HT1080 (cell line): Measurements from ENCODE around the gene MINPP1. TPM values are rescaled to one million over a fixed set of nuclear protein-coding genes. Genes with fewer than 3 reads are reported as not detected.
"Not testable (repeated sequence)": the region's sequence is repeated elsewhere in the genome, so short reads cannot be mapped to it uniquely, and the experiment has no call there.

Experiments
- DNase-seq: peaks from one replicate; pipeline ENCODE4 v3.0.0-alpha.2; 2015; ENCODE audit warnings: low read depth
- total RNA-seq: library from RNA; depleted of rRNA; stranded (reverse); fragments of >200 nt; shearing (Covaris generic); gene quantifications from 2 replicates; pipeline ENCODE4 v1.2.3, GENCODE V29; 2014

MINPP1 gene
- total RNA-seq, 1 experiment from 2014 or later, result 27.3 TPM

GRCh38 chr10:87560495-87561129 is 55.9 kb downstream of the MINPP1 start:
- no peak for DNase-seq

- DNase-seq, result no peak
Measured at GRCh38 chr10:87562750-87563149, 58.1 kb downstream of the MINPP1 start.

GRCh38 chr10:87565010-87565409 is 60.3 kb downstream of the MINPP1 start:
- DNase-seq, result no peak

- DNase-seq, result no peak
Measured at GRCh38 chr10:87575851-87576250, 71.2 kb downstream of the MINPP1 start.

GRCh38 chr10:87578160-87578841 is 73.6 kb downstream of the MINPP1 start:
- DNase-seq, result no peak

- DNase-seq, result peak; percentile 24
Measured at GRCh38 chr10:87578842-87579401, 74.2 kb downstream of the MINPP1 start.

GRCh38 chr10:87579563-87579962 is 74.9 kb downstream of the MINPP1 start:
- DNase-seq, result no peak

GRCh38 chr10:87580016-87580415 is 75.3 kb downstream of the MINPP1 start:
- no peak for DNase-seq

- peak; percentile 78 for DNase-seq
Measured at GRCh38 chr10:87585565-87586514, 81.1 kb downstream of the MINPP1 start.

GRCh38 chr10:87589645-87590051 is 85.0 kb downstream of the MINPP1 start:
- DNase-seq, result no peak

GRCh38 chr10:87590705-87591588 is 86.3 kb downstream of the MINPP1 start:
- no peak for DNase-seq

- no peak for DNase-seq
Measured at GRCh38 chr10:87591589-87591886, 86.8 kb downstream of the MINPP1 start.

- DNase-seq, result not testable (repeated sequence)
Measured at GRCh38 chr10:87592920-87593319, 88.2 kb downstream of the MINPP1 start.

- no peak for DNase-seq
Measured at GRCh38 chr10:87593702-87594101, 89.0 kb downstream of the MINPP1 start.

- no peak for DNase-seq
Measured at GRCh38 chr10:87594181-87594580, 89.5 kb downstream of the MINPP1 start.

GRCh38 chr10:87594864-87595263 is 90.2 kb downstream of the MINPP1 start:
- no peak for DNase-seq

GRCh38 chr10:87596351-87596750 is 91.7 kb downstream of the MINPP1 start:
- no peak for DNase-seq

- no peak for DNase-seq
Measured at GRCh38 chr10:87598700-87599099, 94.0 kb downstream of the MINPP1 start.

GRCh38 chr10:87600581-87600980 is 95.9 kb downstream of the MINPP1 start:
- no peak for DNase-seq
